Measurements from ENCODE around the gene HOXA3. TPM values are rescaled to one million over a fixed set of nuclear protein-coding genes. Genes with fewer than 3 reads are reported as not detected.

HOXA3 gene
- total and polyA plus RNA-seq, 5 donors = 0.28 to 1.3 (median 0.51) TPM

GRCh38 chr7:27112955-27113949, 39.1 kb downstream of the HOXA3 start:
- intact Hi-C loops (cut with DNase I) = no loop called here
- peak in 2 of 3 donors; percentile 60 to 63 for DNase-seq
- peak; percentile 51 to 65 for ATAC-seq
- H3K27me3 ChIP-seq (ENCODE audit: control insufficient read depth, insufficient read depth) = no peaks in the 10 kb centered on the region
- H3K4me1 ChIP-seq (ENCODE audit: control insufficient read depth, insufficient read depth, low read length) = no peaks in the 10 kb centered on the region
- 17% methylated on average over 57 of the region's 57 CpGs for WGBS
- no peaks in the 10 kb centered on the region for H3K9me3 ChIP-seq (ENCODE audit: control insufficient read depth, low read length)
- peak overlapping the region; percentile 92 for H3K27ac ChIP-seq (ENCODE audit: low read length)
- peak overlapping the region; percentile 87 for H3K4me3 ChIP-seq (ENCODE audit: low read length)

GRCh38 chr7:27112361-27112760, 40.0 kb downstream of the HOXA3 start:
- no peaks in the 10 kb centered on the region for H3K27me3 ChIP-seq (ENCODE audit: control insufficient read depth, insufficient read depth)
- H3K4me3 ChIP-seq (ENCODE audit: low read length) = no peak overlapping the region
- H3K27ac ChIP-seq (ENCODE audit: low read length) = no peak overlapping the region
- H3K9me3 ChIP-seq (ENCODE audit: control insufficient read depth, low read length) = no peaks in the 10 kb centered on the region
- DNase-seq (no peak), ATAC-seq (no peak)
- intact Hi-C loops (cut with DNase I) = no loop called here
- WGBS = 27% methylated on average over 4 of the region's 4 CpGs
- H3K4me1 ChIP-seq (ENCODE audit: control insufficient read depth, insufficient read depth, low read length) = no peaks in the 10 kb centered on the region

GRCh38 chr7:27111751-27112277, 40.6 kb downstream of the HOXA3 start:
- Histone ChIP-seq H3K27ac (ENCODE audit: low read length) (peak overlapping the region; percentile 53), H3K9me3 (ENCODE audit: control insufficient read depth, low read length) (no peaks in the 10 kb centered on the region), H3K4me3 (ENCODE audit: low read length) (no peak overlapping the region), H3K4me1 (ENCODE audit: control insufficient read depth, insufficient read depth, low read length) (no peaks in the 10 kb centered on the region), H3K27me3 (ENCODE audit: control insufficient read depth, insufficient read depth) (no peaks in the 10 kb centered on the region)
- no peak for DNase-seq
- intact Hi-C loops (cut with DNase I) = no loop called here
- WGBS = 21% methylated on average over 4 of the region's 4 CpGs
- no peak for ATAC-seq

- H3K9me3 ChIP-seq (ENCODE audit: control insufficient read depth, low read length) = no peaks in the 10 kb centered on the region
- ATAC-seq = peak in 1 of 2 donors; percentile 7
- 21% methylated on average over 6 of the region's 6 CpGs for WGBS
- H3K4me3 ChIP-seq (ENCODE audit: low read length) = no peak overlapping the region
- no peaks in the 10 kb centered on the region for H3K27me3 ChIP-seq (ENCODE audit: control insufficient read depth, insufficient read depth)
- no peaks in the 10 kb centered on the region for H3K4me1 ChIP-seq (ENCODE audit: control insufficient read depth, insufficient read depth, low read length)
- no peak for DNase-seq
- intact Hi-C loops (cut with DNase I) = no loop called here
- H3K27ac ChIP-seq (ENCODE audit: low read length) = peak overlapping the region; percentile 53
Measured at GRCh38 chr7:27111042-27111750, 41.2 kb downstream of the HOXA3 start.

- peak overlapping the region; percentile 53 for H3K27ac ChIP-seq (ENCODE audit: low read length)
- intact Hi-C loops (cut with DNase I) = no loop called here
- WGBS = 36% methylated on average over 66 of the region's 66 CpGs
- no peaks in the 10 kb centered on the region for H3K9me3 ChIP-seq (ENCODE audit: control insufficient read depth, low read length)
- H3K27me3 ChIP-seq (ENCODE audit: control insufficient read depth, insufficient read depth) = no peaks in the 10 kb centered on the region
- ATAC-seq (no peak), DNase-seq (peak in 2 of 3 donors; percentile 57 to 69)
- H3K4me3 ChIP-seq (ENCODE audit: low read length) = no peak overlapping the region
- no peaks in the 10 kb centered on the region for H3K4me1 ChIP-seq (ENCODE audit: control insufficient read depth, insufficient read depth, low read length)
Measured at GRCh38 chr7:27110186-27111031, 42.0 kb downstream of the HOXA3 start.

- intact Hi-C loops (cut with DNase I) = no loop called here
- WGBS = 88% methylated on average over 4 of the region's 4 CpGs
- no peaks in the 10 kb centered on the region for H3K9me3 ChIP-seq (ENCODE audit: control insufficient read depth, low read length)
- H3K4me1 ChIP-seq (ENCODE audit: control insufficient read depth, insufficient read depth, low read length) = no peaks in the 10 kb centered on the region
- no peaks in the 10 kb centered on the region for H3K27me3 ChIP-seq (ENCODE audit: control insufficient read depth, insufficient read depth)
- no peak overlapping the region for H3K27ac ChIP-seq (ENCODE audit: low read length)
- ATAC-seq = no peak
- DNase-seq = no peak
- no peak overlapping the region for H3K4me3 ChIP-seq (ENCODE audit: low read length)
Measured at GRCh38 chr7:27109466-27110185, 42.8 kb downstream of the HOXA3 start.

GRCh38 chr7:27108390-27109127, 43.8 kb downstream of the HOXA3 start:
- intact Hi-C loops (cut with DNase I) = no loop called here
- ATAC-seq (peak; percentile 63 to 83), DNase-seq (peak; percentile 55 to 82 (median 71))
- Histone ChIP-seq H3K9me3 (ENCODE audit: control insufficient read depth, low read length) (no peaks in the 10 kb centered on the region), H3K27ac (ENCODE audit: low read length) (peak overlapping the region; percentile 33), H3K27me3 (ENCODE audit: control insufficient read depth, insufficient read depth) (no peaks in the 10 kb centered on the region), H3K4me3 (ENCODE audit: low read length) (peak overlapping the region; percentile 27), H3K4me1 (ENCODE audit: control insufficient read depth, insufficient read depth, low read length) (no peaks in the 10 kb centered on the region)
- WGBS = 21% methylated on average over 41 of the region's 41 CpGs

GRCh38 chr7:27107391-27108381, 44.7 kb downstream of the HOXA3 start:
- intact Hi-C loops (cut with DNase I) = no loop called here
- H3K4me3 ChIP-seq (ENCODE audit: low read length) = peak overlapping the region; percentile 27
- peak in 1 of 2 donors; percentile 18 for ATAC-seq
- no peaks in the 10 kb centered on the region for H3K9me3 ChIP-seq (ENCODE audit: control insufficient read depth, low read length)
- H3K27ac ChIP-seq (ENCODE audit: low read length) = peak overlapping the region; percentile 7
- H3K27me3 ChIP-seq (ENCODE audit: control insufficient read depth, insufficient read depth) = no peaks in the 10 kb centered on the region
- peak in 1 of 3 donors; percentile 55 for DNase-seq
- H3K4me1 ChIP-seq (ENCODE audit: control insufficient read depth, insufficient read depth, low read length) = no peaks in the 10 kb centered on the region
- 25% methylated on average over 47 of the region's 47 CpGs for WGBS

GRCh38 chr7:27106901-27107240, 45.5 kb downstream of the HOXA3 start:
- no peaks in the 10 kb centered on the region for H3K4me1 ChIP-seq (ENCODE audit: control insufficient read depth, insufficient read depth, low read length)

More at GRCh38 chr7:27106901-27107240, 45.5 kb downstream of the HOXA3 start:
- WGBS = 27% methylated on average over 14 of the region's 14 CpGs
- no peaks in the 10 kb centered on the region for H3K27me3 ChIP-seq (ENCODE audit: control insufficient read depth, insufficient read depth)
- intact Hi-C loops (cut with DNase I) = no loop called here
- H3K4me3 ChIP-seq (ENCODE audit: low read length) = peak overlapping the region; percentile 48
- peak overlapping the region; percentile 84 for H3K27ac ChIP-seq (ENCODE audit: low read length)
- DNase-seq (no peak), ATAC-seq (no peak)
- H3K9me3 ChIP-seq (ENCODE audit: control insufficient read depth, low read length) = no peaks in the 10 kb centered on the region
